Activated T-cell treated with anti-CD3 and anti-CD28 coated beads, Interleukin-2, amount 50 U/mL, for 72 hours (primary cell): ENCODE results near the gene EDN1. TPM values are rescaled to one million over a fixed set of nuclear protein-coding genes. Genes with fewer than 3 reads are reported as not detected.
"Not testable (repeated sequence)": the region's sequence is repeated elsewhere in the genome, so short reads cannot be mapped to it uniquely, and the experiment has no call there.

Source experiments
- ATAC-seq, 2 donors: fragments of 150-1000 bp; cut with Tn5 transposase; replicated peaks in 1 of 2; 2 replicates each; pipeline ENCODE4 v1.10.0; 2021; ENCODE audit warnings: moderate library complexity in 2 of 2, mild to moderate bottlenecking in 1 of 2
- DNase-seq, 2 donors: peaks; one replicate each; pipeline ENCODE4 v3.0.0; 2021 to 2022; ENCODE audit warnings: mixed read lengths in 1 of 2
- H3K27ac Mint-ChIP-seq: one replicate; pipeline ENCODE4 v1.8.0; 2022; ENCODE audit warnings: mild to moderate bottlenecking, moderate library complexity, mixed read lengths
- H3K27me3 Mint-ChIP-seq: one replicate; pipeline ENCODE4 v1.8.0; 2022; ENCODE audit warnings: low read depth, mixed read lengths
- H3K36me3 Mint-ChIP-seq, 2 donors: one replicate each; pipeline ENCODE4 v1.8.0; 2022; ENCODE audit warnings: mixed read lengths in 2 of 2, mild to moderate bottlenecking in 1 of 2; ENCODE audit not compliant: insufficient read depth in 2 of 2
- H3K4me1 Mint-ChIP-seq: one replicate; pipeline ENCODE4 v1.8.0; 2022; ENCODE audit warnings: low read depth, mixed read lengths
- H3K4me3 Mint-ChIP-seq, 2 donors: one replicate each; pipeline ENCODE4 v1.8.0; 2022; ENCODE audit warnings: mild to moderate bottlenecking in 2 of 2, mixed read lengths in 2 of 2, moderate library complexity in 2 of 2
- H3K9me3 Mint-ChIP-seq, 2 donors: one replicate each; pipeline ENCODE4 v1.8.0; 2022; ENCODE audit warnings: mixed read lengths in 2 of 2
- total RNA-seq, 2 donors: library from RNA; stranded (reverse); gene quantifications; one replicate each; pipeline ENCODE4 v1.2.3, GENCODE V29; 2022

The EDN1 gene
- total RNA-seq, 2 donors from 2014 or later, result 0.12 to 0.28 TPM

DNA sequence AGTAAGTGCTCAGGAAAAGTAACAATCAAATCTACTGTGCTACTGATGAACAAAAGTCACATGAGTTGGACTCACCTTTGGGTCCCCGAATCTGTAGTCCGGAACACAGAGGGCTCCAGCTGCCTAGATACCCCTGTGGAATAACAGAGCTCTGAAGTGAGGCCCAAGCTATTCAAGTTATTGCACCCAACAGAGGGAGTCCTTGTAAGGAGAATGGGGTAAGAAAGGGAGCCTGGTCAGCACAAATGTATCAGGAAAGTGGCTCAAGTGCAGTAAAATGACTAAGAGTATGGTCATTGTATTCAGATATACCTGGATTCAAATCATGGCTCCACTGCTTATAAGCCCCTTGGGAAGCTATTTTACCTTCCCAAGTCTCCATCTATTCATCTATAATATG is 20.9 kb downstream of the EDN1 start:
- no peaks in the 10 kb centered on the region for H3K9me3 Mint-ChIP-seq

GRCh38 chr6:12312736-12313135 is 22.6 kb downstream of the EDN1 start:
- Mint-ChIP-seq H3K27ac (no peak overlapping the region), H3K4me3 (no peak overlapping the region), H3K27me3 (peaks cover 16% of the 10 kb centered on the region), H3K4me1 (no peaks in the 10 kb centered on the region), H3K9me3 (no peaks in the 10 kb centered on the region), H3K36me3 (no peaks in the 10 kb centered on the region)
- DNase-seq (no peak), ATAC-seq (no peak)

More for the DNA sequence above, 20.9 kb downstream of the EDN1 start:
- DNase-seq (no peak), ATAC-seq (no peak)
- Mint-ChIP-seq H3K36me3 (no peaks in the 10 kb centered on the region), H3K27me3 (peaks cover 20% of the 10 kb centered on the region), H3K4me3 (no peak overlapping the region), H3K27ac (no peak overlapping the region), H3K4me1 (no peaks in the 10 kb centered on the region)

DNA sequence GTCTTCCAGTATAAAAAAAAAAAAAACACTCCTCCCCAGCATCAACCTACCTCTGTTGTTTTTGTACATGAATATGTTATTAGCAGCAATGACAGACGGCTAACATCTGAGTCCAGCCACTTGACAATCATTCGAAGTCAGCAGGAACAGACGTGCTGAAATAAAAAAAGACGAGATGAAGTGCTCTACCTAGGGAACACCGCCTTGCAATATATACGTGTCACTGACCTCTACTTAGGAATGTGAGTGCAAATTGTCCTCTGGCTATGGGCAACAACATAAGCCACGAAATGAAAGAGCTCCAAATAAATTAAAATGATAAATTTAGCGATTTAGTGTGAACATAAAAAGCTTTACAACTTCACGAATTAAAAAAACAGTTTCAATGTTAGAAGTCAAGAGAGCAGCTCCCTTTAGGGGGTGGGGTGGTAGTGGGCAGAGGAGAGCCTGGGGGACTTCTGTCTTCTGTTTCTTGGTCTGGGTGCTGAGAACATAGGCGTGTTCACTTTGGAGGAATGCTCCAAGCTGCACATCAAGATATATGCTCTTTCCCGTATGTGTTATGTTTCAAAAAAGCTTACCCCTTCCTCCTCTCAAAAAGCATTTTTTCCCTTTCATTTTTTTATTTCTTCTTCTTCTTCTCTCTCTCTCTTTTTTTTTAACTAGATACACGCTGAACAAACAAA is 23.3 kb downstream of the EDN1 start:
- no peaks in the 10 kb centered on the region for H3K4me1 Mint-ChIP-seq
- ATAC-seq (no peak), DNase-seq (no peak)
- H3K27ac Mint-ChIP-seq, result no peak overlapping the region
- peaks cover 11% of the 10 kb centered on the region for H3K27me3 Mint-ChIP-seq
- H3K4me3 Mint-ChIP-seq, result no peak overlapping the region
- H3K9me3 Mint-ChIP-seq, result peaks cover 2% of the 10 kb centered on the region in 2 donors
- H3K36me3 Mint-ChIP-seq, result peaks cover 0 to 2% of the 10 kb centered on the region in 2 donors

GRCh38 chr6:12313992-12314589 is 23.9 kb downstream of the EDN1 start:
- H3K9me3 Mint-ChIP-seq, result peaks cover 3 to 4% of the 10 kb centered on the region in 2 donors
- no peak overlapping the region for H3K27ac Mint-ChIP-seq
- peaks cover 3 to 6% of the 10 kb centered on the region in 2 donors for H3K36me3 Mint-ChIP-seq
- no peaks in the 10 kb centered on the region for H3K4me1 Mint-ChIP-seq
- no peak overlapping the region for H3K4me3 Mint-ChIP-seq
- ATAC-seq, result no peak
- DNase-seq, result no peak
- peaks cover 11% of the 10 kb centered on the region for H3K27me3 Mint-ChIP-seq

GRCh38 chr6:12314751-12315150 is 24.6 kb downstream of the EDN1 start:
- ATAC-seq (no peak), DNase-seq (no peak)
- Mint-ChIP-seq H3K9me3 (peaks cover 3 to 4% of the 10 kb centered on the region in 2 donors), H3K4me1 (no peaks in the 10 kb centered on the region), H3K27me3 (peaks cover 11% of the 10 kb centered on the region), H3K27ac (no peak overlapping the region), H3K36me3 (peaks cover 3 to 7% of the 10 kb centered on the region in 2 donors), H3K4me3 (no peak overlapping the region)

- H3K36me3 Mint-ChIP-seq, result peaks cover 3 to 7% of the 10 kb centered on the region in 2 donors
- ATAC-seq (no peak), DNase-seq (no peak)
- no peak overlapping the region for H3K4me3 Mint-ChIP-seq
- no peak overlapping the region for H3K27ac Mint-ChIP-seq
- peaks cover 3 to 4% of the 10 kb centered on the region in 2 donors for H3K9me3 Mint-ChIP-seq
- peaks cover 14% of the 10 kb centered on the region for H3K27me3 Mint-ChIP-seq
- H3K4me1 Mint-ChIP-seq, result no peaks in the 10 kb centered on the region
These were observed 25.3 kb downstream of the EDN1 start for GRCh38 chr6:12315292-12316081.

GRCh38 chr6:12318749-12319148 is 28.6 kb downstream of the EDN1 start:
- Mint-ChIP-seq H3K4me1 (no peaks in the 10 kb centered on the region), H3K9me3 (peaks cover 3 to 4% of the 10 kb centered on the region in 2 donors), H3K4me3 (no peak overlapping the region), H3K36me3 (peaks cover 3 to 7% of the 10 kb centered on the region in 2 donors), H3K27ac (no peak overlapping the region), H3K27me3 (peaks cover 19% of the 10 kb centered on the region)
- ATAC-seq, result no peak
- DNase-seq, result no peak

- H3K36me3 Mint-ChIP-seq, H3K4me1 Mint-ChIP-seq, H3K4me3 Mint-ChIP-seq, H3K27ac Mint-ChIP-seq, DNase-seq, H3K9me3 Mint-ChIP-seq, ATAC-seq: not testable (repeated sequence)
- peaks cover 19% of the 10 kb centered on the region for H3K27me3 Mint-ChIP-seq
These were observed 29.9 kb downstream of the EDN1 start for GRCh38 chr6:12320074-12320473.

- Mint-ChIP-seq H3K27ac (no peak overlapping the region), H3K36me3 (peaks cover 0 to under 1% of the 10 kb centered on the region in 2 donors), H3K27me3 (peaks cover 14% of the 10 kb centered on the region), H3K4me1 (no peaks in the 10 kb centered on the region), H3K4me3 (no peak overlapping the region), H3K9me3 (no peaks in the 10 kb centered on the region)
- no peak for DNase-seq
- ATAC-seq, result no peak
These were observed 33.9 kb downstream of the EDN1 start for GRCh38 chr6:12324099-12324498.

- no peaks in the 10 kb centered on the region for H3K4me1 Mint-ChIP-seq
- peaks cover 14% of the 10 kb centered on the region for H3K27me3 Mint-ChIP-seq
- no peaks in the 10 kb centered on the region for H3K9me3 Mint-ChIP-seq
- H3K36me3 Mint-ChIP-seq, result no peaks in the 10 kb centered on the region
- no peak for DNase-seq
- no peak overlapping the region for H3K27ac Mint-ChIP-seq
- no peak for ATAC-seq
- H3K4me3 Mint-ChIP-seq, result no peak overlapping the region
These were observed 34.6 kb downstream of the EDN1 start for GRCh38 chr6:12324748-12325147.

DNA sequence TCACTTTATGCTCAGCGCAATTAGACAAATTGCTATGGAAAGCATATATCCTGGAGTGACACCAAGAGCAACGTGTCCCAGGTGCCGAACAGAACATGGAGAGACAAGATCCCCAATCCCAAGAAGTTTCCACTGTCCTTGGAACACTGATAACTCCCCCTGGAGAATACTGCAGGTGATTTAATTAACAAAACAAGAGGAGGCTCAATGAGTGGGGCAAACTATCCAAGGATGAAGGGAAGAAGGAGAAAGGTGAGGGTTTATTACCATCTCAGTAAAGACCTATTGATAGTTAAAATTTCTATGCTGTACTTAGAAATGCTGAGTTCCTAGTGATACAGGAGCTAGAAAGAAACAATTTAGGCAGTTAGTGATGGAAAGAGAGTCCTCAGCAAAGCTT is 35.7 kb downstream of the EDN1 start:
- H3K36me3 Mint-ChIP-seq, result no peaks in the 10 kb centered on the region
- peaks cover 8% of the 10 kb centered on the region for H3K27me3 Mint-ChIP-seq
- no peaks in the 10 kb centered on the region for H3K4me1 Mint-ChIP-seq
- no peak for ATAC-seq
- no peak for DNase-seq
- no peak overlapping the region for H3K27ac Mint-ChIP-seq
- no peaks in the 10 kb centered on the region for H3K9me3 Mint-ChIP-seq
- H3K4me3 Mint-ChIP-seq, result no peak overlapping the region

DNA sequence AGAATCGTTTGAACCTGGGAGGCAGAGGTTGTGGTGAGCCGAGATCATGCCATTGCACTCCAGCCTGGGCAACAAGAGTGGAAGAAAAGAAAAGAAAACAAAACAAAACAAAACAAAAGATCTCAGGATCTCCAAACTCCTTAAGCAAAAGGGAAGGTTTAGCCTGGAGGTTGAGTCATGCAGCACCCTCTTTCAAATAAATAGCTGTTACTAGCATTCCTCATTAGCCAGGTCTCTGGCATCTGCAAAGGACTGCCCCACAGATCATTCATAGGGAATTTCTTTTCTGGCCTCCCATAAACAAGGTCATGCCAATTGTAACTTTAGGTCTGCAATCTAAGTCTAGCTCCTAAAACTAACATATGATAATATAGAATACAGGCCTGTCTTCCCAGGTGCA is 37.2 kb downstream of the EDN1 start:
- no peak overlapping the region for H3K4me3 Mint-ChIP-seq
- H3K4me1 Mint-ChIP-seq, result no peaks in the 10 kb centered on the region
- no peak for ATAC-seq
- no peaks in the 10 kb centered on the region for H3K36me3 Mint-ChIP-seq
- no peaks in the 10 kb centered on the region for H3K9me3 Mint-ChIP-seq
- peaks cover 6% of the 10 kb centered on the region for H3K27me3 Mint-ChIP-seq
- no peak for DNase-seq
- H3K27ac Mint-ChIP-seq, result no peak overlapping the region

DNA sequence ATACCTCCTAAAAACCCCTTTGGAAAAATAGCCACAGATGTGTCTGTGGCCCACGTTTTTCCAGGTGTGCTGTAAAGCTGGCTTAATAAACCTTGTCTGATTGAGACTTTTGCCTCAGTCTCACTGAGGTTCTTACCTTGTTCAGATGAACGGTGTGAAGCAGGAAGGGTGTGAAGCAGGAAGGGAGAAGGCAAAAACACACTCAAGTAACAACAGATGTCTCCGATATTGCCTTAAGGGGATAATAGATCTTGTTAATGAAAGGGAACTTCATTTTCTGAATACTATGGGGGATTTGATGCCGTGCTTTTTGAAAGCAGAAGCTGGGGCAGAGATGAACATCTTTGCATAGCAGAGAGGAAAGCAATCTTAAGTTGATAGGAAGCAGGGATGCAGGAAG is 37.8 kb downstream of the EDN1 start:
- DNase-seq (no peak), ATAC-seq (no peak)
- Mint-ChIP-seq H3K4me1 (no peaks in the 10 kb centered on the region), H3K4me3 (no peak overlapping the region), H3K9me3 (no peaks in the 10 kb centered on the region), H3K27ac (no peak overlapping the region), H3K27me3 (peaks cover 6% of the 10 kb centered on the region), H3K36me3 (no peaks in the 10 kb centered on the region)
